GM04504 (cell line): ENCODE measurements around the gene MMP24OS.
"Not testable (repeated sequence)": the region's sequence is repeated elsewhere in the genome, so short reads cannot be mapped to it uniquely, and the experiment has no call there.

Experiments
- DNase-seq: peaks from one replicate; pipeline ENCODE4 v3.0.0-alpha.2; 2012; ENCODE audit warnings: low read depth

Gene MMP24OS

GRCh38 chr20:35277531-35278395 lies at the start of gene MMP24OS:
TSS of gene MMP24OS (minus strand) at chr20:35278122. CDS start at chr20:35277929, 193 bp downstream.
- DNase-seq, result peak; percentile 66

- no peak for DNase-seq
Measured at GRCh38 chr20:35327074-35327976, 49.4 kb upstream of the MMP24OS start.

GRCh38 chr20:35326740-35327073 lies 48.8 kb upstream of the MMP24OS start:
- DNase-seq, result no peak

- DNase-seq, result no peak
Measured at GRCh38 chr20:35326021-35326739, 48.3 kb upstream of the MMP24OS start.

GRCh38 chr20:35325401-35325800 lies 47.5 kb upstream of the MMP24OS start:
- DNase-seq, result no peak

- no peak for DNase-seq
Measured at GRCh38 chr20:35320396-35321126, 42.6 kb upstream of the MMP24OS start.

- no peak for DNase-seq
Measured at GRCh38 chr20:35319871-35320197, 41.9 kb upstream of the MMP24OS start.

- DNase-seq, result no peak
Measured at GRCh38 chr20:35319192-35319870, 41.4 kb upstream of the MMP24OS start.

- DNase-seq, result peak; percentile 76
Measured at GRCh38 chr20:35318502-35319157, 40.7 kb upstream of the MMP24OS start.

GRCh38 chr20:35317416-35318210 lies 39.7 kb upstream of the MMP24OS start:
- no peak for DNase-seq

- DNase-seq, result no peak
Measured at GRCh38 chr20:35316086-35316485, 38.2 kb upstream of the MMP24OS start.

- not testable (repeated sequence) for DNase-seq
Measured at GRCh38 chr20:35315632-35316020, 37.7 kb upstream of the MMP24OS start.

- no peak for DNase-seq
Measured at GRCh38 chr20:35314816-35315631, 37.1 kb upstream of the MMP24OS start.

GRCh38 chr20:35312318-35312717 lies 34.4 kb upstream of the MMP24OS start:
- peak; percentile 85 for DNase-seq

GRCh38 chr20:35311822-35312221 lies 33.9 kb upstream of the MMP24OS start:
- DNase-seq, result no peak

GRCh38 chr20:35311409-35311808 lies 33.5 kb upstream of the MMP24OS start:
- no peak for DNase-seq

- DNase-seq, result peak; percentile 92
Measured at GRCh38 chr20:35307666-35308653, 30.0 kb upstream of the MMP24OS start.
